Activated CD8-positive, alpha-beta memory T cell treated with anti-CD3 and anti-CD28 coated beads for 48 hours (primary cell): ENCODE data around the gene DNER.
"Not testable (repeated sequence)": the region's sequence is repeated elsewhere in the genome, so short reads cannot be mapped to it uniquely, and the experiment has no call there.

Experiments used
- DNase-seq, 3 experiments: peaks; one replicate each; pipeline ENCODE4 v3.0.0-alpha.2; 2020; ENCODE audit warnings: low read depth in 2 of 3, low spot score in 2 of 3

The DNER gene, protein sequence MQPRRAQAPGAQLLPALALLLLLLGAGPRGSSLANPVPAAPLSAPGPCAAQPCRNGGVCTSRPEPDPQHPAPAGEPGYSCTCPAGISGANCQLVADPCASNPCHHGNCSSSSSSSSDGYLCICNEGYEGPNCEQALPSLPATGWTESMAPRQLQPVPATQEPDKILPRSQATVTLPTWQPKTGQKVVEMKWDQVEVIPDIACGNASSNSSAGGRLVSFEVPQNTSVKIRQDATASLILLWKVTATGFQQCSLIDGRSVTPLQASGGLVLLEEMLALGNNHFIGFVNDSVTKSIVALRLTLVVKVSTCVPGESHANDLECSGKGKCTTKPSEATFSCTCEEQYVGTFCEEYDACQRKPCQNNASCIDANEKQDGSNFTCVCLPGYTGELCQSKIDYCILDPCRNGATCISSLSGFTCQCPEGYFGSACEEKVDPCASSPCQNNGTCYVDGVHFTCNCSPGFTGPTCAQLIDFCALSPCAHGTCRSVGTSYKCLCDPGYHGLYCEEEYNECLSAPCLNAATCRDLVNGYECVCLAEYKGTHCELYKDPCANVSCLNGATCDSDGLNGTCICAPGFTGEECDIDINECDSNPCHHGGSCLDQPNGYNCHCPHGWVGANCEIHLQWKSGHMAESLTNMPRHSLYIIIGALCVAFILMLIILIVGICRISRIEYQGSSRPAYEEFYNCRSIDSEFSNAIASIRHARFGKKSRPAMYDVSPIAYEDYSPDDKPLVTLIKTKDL

DNA sequence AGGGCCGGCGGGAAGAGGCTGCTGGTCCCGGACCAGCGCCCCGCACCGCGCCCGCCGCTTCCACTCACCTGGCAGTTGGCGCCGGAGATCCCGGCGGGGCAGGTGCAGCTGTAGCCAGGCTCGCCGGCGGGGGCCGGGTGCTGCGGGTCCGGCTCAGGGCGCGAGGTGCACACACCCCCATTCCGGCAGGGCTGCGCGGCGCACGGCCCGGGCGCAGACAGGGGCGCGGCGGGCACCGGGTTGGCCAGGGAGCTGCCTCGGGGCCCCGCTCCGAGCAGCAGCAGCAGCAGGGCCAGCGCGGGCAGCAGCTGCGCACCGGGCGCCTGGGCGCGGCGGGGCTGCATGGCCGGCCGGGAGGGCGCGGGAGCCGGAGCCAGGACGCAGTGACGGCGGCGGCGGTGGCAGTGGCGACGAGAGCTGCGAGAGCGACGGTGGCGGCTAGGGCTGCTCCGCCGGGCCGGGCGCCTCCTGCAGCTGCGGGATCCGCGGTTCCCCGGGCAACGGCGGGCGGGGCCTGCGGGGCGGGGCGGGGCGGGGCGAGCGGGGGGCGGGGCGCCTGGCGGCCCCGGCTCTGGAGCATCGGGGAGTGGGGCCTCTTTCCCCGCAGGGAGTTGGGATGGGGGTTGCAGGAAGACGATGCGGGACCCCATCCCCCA, at the start of gene DNER:
TSS of gene DNER (minus strand) at position 476 of the 656 bp plus-strand sequence. CDS start at position 344, 132 bp downstream.
- peak in 1 of 3 experiments; percentile 7 for DNase-seq

- no peak for DNase-seq
Observed at GRCh38 chr2:229761663-229762062, 47.3 kb upstream of the DNER start.

DNA sequence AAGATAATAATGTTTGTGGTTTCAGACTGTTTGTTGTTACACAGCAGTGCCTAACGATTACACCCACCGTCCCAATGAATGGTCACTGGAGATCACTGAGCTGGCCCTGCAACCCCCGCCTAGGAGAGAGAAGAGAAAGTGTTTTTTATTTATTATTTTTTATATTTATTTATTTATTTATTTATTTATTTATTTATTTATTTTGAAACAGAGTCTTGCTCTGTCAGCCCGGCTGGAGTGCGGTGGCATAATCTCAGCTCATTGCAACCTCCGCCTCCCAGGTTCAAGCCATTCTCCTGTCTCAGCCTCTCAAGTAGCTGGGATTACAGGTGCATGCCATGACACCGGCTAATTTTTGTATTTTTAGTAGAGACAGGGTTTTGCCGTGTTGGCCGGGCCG, 43.1 kb upstream of the DNER start:
- DNase-seq: not testable (repeated sequence)

DNA sequence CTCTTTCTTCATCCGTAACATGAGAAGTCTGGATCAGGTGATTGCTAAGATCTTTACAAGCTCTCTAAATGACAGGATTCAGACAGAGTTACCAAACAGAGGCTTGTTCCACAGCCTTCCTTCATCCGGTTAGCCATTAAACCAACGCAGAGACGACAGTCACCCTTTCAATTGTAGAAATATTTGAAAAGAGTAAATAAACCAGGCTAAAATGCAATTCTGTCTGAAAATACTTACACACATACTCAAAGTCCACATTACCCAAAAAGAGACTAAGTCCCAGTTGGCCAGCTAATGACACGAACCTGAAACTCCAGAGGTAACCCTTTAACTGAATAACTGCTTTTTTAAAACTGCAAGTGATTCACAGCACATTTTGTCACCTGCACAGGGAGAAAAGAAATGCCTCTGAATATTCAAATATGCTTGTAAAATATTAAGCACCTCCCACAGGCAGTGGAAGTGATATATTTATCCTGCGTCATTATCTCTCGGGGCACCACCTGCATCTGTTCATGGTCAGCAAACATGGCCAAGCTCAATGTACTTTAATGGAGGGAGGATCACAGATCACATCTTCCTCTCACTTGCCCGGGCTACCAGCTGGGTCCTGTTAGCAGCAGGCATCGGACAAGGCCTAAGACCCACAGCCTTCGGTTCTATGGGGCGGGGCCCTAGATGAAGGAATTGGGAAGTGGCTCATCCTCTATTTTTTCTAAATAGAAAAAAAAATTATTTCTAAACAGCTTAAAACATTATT, 38.8 kb upstream of the DNER start:
- no peak for DNase-seq

GRCh38 chr2:229749779-229750178, 35.4 kb upstream of the DNER start:
- no peak for DNase-seq

DNA sequence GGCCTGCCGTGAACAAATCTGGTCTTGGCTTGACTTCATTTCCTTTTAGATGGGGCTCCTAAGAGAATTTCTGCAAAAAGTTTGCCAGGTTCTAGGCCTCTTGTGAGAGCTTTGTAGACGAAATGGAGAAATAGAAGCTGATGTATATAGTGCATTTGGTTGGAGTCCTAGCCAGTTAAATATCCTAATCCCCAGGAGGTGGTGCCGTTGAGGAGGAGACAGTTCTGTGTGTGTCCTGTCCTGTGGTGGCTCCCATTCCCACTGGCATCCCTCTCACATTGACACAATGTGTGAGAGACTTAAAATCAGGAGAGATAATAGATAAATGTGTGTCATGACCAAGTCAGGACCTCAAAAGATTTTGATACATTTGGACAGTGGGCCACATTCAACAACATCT, 34.6 kb upstream of the DNER start:
- DNase-seq: no peak

DNA sequence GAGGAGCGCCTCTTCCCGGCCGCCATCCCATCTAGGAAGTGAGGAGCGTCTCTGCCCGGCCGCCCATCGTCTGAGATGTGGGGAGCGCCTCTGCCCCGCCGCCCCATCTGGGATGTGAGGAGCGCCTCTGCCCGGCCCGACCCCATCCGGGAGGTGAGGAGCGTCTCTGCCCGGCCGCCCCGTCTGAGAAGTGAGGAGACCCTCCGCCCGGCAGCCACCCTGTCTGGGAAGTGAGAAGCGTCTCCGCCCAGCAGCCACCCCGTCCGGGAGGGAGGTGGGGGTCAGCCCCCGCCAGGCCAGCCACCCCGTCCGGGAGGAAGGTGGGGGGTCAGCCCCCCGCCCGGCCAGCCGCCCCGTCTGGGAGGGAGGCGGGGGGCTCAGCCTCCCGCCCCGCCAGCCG, 28.3 kb upstream of the DNER start:
- DNase-seq: not testable (repeated sequence)

GRCh38 chr2:229740279-229740678, 25.9 kb upstream of the DNER start:
- no peak for DNase-seq

- no peak for DNase-seq
Observed at GRCh38 chr2:229738024-229738625, 23.8 kb upstream of the DNER start.

DNA sequence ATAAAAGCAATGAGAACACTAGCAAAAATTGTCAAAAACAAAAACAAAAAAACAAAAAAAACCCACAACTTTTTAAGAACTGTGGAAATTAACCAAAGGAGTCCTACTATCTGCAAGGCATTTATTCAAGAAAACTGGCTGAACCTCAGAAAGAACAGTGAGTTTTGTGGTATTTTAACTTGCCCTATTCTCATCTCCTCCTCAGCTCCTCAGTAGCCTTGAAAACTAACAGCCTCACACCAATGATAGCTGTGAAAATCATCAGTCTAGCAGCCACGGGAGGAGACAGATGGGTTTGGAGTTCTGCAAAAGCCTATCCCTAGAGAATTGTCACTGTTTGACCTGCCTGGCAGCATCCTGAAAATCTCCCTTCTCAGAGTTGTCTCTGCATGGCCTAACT, 20.1 kb upstream of the DNER start:
- DNase-seq: no peak

DNA sequence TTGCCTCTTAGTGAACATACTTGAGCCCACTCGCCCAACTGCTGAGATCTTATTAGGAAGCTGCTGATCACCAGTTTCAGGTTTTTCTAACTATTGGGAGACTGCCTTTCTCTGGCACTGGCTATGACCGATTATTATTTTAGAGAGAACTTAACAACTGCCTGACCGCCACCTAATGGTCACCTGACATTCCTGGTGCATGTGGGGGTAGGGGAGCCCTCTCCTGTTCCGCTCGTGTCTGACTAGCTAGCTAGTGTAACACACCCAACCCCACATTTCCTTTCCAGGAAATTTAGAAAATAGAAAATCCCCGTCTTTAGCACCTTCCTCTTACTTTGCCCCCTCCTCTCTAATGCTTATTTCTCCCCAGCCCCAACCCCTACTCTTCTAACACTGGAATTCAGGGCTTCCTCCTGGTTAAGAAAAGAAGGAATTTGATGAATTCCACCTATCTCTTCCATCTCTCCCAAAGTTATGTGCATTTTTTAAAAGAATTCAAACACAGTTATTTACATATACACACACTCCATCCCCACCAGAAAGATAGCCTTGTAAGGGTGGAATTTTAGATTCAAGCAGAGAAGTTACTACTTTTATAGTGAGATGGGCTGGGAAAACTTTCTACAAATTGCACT, 19.4 kb upstream of the DNER start:
- no peak for DNase-seq

- DNase-seq: no peak
Observed at GRCh38 chr2:229732897-229733296, 18.5 kb upstream of the DNER start.

DNA sequence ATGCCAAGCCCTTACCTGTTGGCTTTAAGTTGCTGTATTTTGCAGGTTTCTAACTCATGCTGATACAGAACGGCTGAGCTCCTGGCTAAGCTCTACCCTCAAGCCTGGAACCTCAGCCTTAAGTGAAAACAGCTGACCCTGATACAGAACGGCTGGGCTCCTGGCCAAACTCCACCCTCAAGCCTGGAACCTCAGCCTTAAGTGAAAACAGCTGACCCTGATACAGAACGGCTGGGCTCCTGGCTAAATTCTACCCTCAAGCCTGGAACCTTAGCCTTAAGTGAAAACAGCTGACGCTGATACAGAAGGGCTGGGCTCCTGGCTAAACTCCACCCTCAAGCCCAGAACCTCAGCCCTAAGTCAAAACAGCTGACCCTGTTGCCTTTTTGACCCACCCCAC, 17.6 kb upstream of the DNER start:
- DNase-seq: no peak

- DNase-seq: no peak
Observed at GRCh38 chr2:229731363-229731762, 17.0 kb upstream of the DNER start.

DNA sequence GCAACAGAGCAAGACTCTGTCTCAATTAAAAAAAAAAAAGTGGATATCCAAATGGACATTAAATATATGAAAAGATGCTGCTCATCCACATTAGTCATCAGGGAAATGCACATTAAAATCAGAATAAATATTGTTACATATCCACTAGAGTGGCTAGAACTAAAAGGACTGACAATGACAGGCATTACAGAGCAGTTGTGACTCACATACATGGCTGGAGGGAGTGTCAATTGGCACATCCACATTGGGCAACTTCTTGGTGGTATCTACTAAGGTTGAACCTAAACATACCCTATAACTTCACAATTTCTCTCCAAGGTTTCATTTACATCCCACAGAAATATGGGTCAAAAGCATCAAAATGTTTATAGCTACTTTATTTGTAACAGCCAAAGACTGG, 14.0 kb upstream of the DNER start:
- no peak for DNase-seq

DNA sequence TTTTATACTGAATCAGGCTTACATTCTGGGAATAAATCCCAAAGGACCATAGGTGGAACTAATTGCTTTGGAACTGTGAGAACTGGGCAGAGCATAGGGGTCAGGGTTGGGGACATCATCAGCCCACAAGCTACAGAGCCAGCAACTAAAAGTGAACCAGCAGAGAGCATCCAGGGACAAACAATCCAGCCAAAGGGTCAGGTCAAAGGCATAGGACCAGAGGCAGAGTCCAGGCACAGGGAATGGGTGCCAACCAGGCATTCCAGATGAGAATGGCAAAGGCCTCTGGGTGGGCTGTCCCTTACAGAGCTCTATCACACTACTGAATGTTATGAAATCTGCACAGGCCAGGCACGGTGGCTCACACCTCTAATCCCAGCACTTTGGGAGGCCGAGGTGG, 12.3 kb upstream of the DNER start:
- no peak for DNase-seq

DNA sequence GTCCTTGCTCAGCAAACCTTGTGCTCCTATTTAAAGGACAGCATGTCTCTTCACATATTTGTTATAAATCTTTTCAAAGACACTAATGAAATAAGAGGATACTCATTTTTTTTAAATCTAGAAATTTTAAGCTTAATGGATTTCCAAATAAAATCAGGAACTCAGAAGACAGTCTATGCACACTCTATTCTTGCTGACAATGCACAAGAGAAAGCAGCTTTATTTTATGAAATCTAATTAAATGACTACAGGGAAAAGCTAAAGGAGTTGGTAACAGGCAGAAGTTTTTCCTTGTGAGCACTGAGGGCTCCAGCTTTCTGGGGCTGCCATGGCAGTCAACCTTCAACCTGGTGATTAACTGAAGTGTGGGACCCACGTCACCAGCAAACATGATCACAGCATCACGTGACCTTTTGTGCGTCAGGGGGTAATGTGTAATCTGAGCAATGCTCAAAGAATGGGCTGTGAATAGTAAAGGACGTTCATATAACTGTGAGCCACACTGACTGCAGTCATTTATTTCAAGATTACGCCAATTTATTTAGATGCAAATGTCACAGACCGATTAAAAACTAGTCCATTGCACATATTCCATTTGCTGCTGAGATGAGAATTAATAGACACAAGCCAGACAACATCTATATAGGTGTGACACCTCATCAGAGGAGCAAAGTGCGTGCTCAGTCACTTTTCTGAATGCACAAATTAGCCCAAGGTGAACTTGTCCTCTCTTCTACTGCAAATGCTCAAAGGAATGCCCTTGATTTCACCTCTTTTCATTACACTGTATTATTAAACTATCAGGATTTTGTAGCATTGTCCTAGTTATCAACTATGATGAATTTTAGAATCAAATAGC, 11.6 kb upstream of the DNER start:
- DNase-seq: no peak

DNA sequence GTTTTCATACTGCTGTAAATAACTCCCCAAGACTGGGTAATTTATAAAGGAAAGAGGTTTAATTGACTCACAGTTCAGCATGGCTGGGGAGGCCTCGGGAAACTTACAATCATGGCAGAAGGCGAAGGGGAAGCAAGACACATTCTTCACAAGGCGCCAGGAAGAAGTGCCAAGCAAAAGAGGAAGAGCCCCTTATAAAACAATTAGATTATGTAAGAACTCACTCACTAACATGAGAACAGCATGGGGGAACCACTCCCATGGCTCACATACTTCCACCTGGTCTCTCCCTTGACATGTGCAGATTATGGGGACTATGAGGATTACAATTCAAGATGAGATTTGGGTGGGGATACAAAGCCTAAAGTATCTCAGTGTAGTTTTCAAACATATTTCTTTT, 8.8 kb upstream of the DNER start:
- not testable (repeated sequence) for DNase-seq

DNA sequence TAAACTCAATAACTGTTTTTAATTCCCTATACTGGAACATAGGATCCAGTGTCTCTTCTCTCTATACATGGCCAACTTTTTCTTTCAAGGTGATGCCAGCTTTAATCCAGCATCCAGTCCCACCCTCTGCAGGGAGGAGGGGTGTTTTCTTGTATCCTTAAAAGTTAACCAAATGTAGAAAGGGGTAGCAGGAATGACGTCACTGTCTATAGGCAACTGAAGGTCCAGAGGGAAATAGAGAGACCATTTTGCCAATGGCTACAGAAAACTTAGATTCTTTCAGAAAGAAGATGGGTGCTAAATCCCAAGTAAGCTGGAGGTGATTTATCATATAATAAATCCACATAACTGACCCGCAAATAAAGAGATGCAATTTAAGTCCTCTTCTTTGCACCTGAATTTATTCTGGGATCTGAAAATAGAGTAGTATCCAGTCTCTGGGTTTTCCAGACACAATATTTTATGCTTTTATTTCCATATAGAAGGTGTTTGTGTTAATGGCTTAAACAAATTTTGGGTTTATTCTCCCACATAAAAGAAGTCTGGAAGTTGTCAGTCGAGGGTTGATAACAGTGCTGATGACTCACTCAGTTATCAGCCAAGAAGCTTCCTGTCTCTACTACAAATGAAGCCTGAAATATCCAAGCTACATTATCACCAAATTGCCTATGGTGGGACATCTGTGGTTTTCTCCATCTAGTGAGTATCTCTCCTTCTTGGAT, 5.7 kb upstream of the DNER start:
- DNase-seq: no peak
